Measurements from ENCODE around the gene TRAF2. TPM values are rescaled to one million over a fixed set of nuclear protein-coding genes. Genes with fewer than 3 reads are reported as not detected.

The TRAF2 gene
- total RNA-seq, 1 donor from 2014 or later = 21.7 TPM

GRCh38 chr9:136851941-136852663 lies 34.2 kb upstream of the TRAF2 start, which contains the start of gene MAMDC4:
Gene MAMDC4 (plus strand): TSS chr9:136852346. CDS start chr9:136852417, 71 bp downstream.
- TF ChIP-seq, protein P1, sequence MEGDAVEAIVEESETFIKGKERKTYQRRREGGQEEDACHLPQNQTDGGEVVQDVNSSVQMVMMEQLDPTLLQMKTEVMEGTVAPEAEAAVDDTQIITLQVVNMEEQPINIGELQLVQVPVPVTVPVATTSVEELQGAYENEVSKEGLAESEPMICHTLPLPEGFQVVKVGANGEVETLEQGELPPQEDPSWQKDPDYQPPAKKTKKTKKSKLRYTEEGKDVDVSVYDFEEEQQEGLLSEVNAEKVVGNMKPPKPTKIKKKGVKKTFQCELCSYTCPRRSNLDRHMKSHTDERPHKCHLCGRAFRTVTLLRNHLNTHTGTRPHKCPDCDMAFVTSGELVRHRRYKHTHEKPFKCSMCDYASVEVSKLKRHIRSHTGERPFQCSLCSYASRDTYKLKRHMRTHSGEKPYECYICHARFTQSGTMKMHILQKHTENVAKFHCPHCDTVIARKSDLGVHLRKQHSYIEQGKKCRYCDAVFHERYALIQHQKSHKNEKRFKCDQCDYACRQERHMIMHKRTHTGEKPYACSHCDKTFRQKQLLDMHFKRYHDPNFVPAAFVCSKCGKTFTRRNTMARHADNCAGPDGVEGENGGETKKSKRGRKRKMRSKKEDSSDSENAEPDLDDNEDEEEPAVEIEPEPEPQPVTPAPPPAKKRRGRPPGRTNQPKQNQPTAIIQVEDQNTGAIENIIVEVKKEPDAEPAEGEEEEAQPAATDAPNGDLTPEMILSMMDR (IDR thresholded peaks at IDR 0.05; ENCODE audit: unreplicated experiment) = no peak
- no peak within 1 kb of the TSS for H3K27ac Mint-ChIP-seq (ENCODE audit: unreplicated experiment)
- H3K4me1 Mint-ChIP-seq (ENCODE audit: unreplicated experiment) = no peaks in the 10 kb centered on the region
- H3K9me3 Mint-ChIP-seq (ENCODE audit: unreplicated experiment) = no peaks in the 10 kb centered on the region
- no peak for DNase-seq (ENCODE audit: low spot score)
- H3K36me3 Mint-ChIP-seq (ENCODE audit: low read depth, unreplicated experiment) = no peaks in the 10 kb centered on the region
- H3K4me3 Mint-ChIP-seq (ENCODE audit: unreplicated experiment) = no peak within 1 kb of the TSS
- H3K27me3 Mint-ChIP-seq (ENCODE audit: unreplicated experiment) = peaks cover 8% of the 10 kb centered on the region

- H3K9me3 Mint-ChIP-seq (ENCODE audit: unreplicated experiment) = no peaks in the 10 kb centered on the region
These were observed 33.4 kb upstream of the TRAF2 start for GRCh38 chr9:136852664-136853595.

DNA sequence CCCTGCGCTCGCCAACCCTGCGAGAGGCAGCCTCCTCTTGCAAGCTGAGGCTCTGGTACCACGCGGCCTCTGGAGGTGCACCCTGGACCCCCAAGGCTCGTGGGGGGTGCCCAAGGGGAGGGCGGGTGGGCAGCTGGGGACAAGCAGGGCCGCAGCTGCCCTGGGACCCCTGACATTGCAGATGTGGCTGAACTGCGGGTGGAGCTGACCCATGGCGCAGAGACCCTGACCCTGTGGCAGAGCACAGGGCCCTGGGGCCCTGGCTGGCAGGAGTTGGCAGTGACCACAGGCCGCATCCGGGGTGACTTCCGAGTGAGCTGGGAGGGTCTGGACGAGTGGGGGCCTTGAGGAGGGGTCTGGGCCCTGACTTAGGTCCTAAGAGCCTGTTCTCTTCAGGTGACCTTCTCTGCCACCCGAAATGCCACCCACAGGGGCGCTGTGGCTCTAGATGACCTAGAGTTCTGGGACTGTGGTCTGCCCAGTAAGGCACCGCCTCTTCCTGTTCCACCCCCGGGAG lies 32.7 kb upstream of the TRAF2 start:
- Mint-ChIP-seq H3K4me3 (ENCODE audit: unreplicated experiment) (no peak overlapping the region), H3K4me1 (ENCODE audit: unreplicated experiment) (no peaks in the 10 kb centered on the region), H3K9me3 (ENCODE audit: unreplicated experiment) (no peaks in the 10 kb centered on the region), H3K36me3 (ENCODE audit: low read depth, unreplicated experiment) (no peaks in the 10 kb centered on the region), H3K27ac (ENCODE audit: unreplicated experiment) (no peak overlapping the region), H3K27me3 (ENCODE audit: unreplicated experiment) (peaks cover 7% of the 10 kb centered on the region)
- TF ChIP-seq, protein P1 (IDR thresholded peaks at IDR 0.05; ENCODE audit: unreplicated experiment) = no peak
- DNase-seq (ENCODE audit: low spot score) = no peak

More at GRCh38 chr9:136852664-136853595, 33.4 kb upstream of the TRAF2 start:
- no peaks in the 10 kb centered on the region for H3K36me3 Mint-ChIP-seq (ENCODE audit: low read depth, unreplicated experiment)
- peak; percentile 2 for DNase-seq (ENCODE audit: low spot score)
- TF ChIP-seq, protein P1 (IDR thresholded peaks at IDR 0.05; ENCODE audit: unreplicated experiment) = no peak
- peaks cover 8% of the 10 kb centered on the region for H3K27me3 Mint-ChIP-seq (ENCODE audit: unreplicated experiment)
- H3K4me1 Mint-ChIP-seq (ENCODE audit: unreplicated experiment) = no peaks in the 10 kb centered on the region
- H3K4me3 Mint-ChIP-seq (ENCODE audit: unreplicated experiment) = no peak overlapping the region
- H3K27ac Mint-ChIP-seq (ENCODE audit: unreplicated experiment) = no peak overlapping the region

DNA sequence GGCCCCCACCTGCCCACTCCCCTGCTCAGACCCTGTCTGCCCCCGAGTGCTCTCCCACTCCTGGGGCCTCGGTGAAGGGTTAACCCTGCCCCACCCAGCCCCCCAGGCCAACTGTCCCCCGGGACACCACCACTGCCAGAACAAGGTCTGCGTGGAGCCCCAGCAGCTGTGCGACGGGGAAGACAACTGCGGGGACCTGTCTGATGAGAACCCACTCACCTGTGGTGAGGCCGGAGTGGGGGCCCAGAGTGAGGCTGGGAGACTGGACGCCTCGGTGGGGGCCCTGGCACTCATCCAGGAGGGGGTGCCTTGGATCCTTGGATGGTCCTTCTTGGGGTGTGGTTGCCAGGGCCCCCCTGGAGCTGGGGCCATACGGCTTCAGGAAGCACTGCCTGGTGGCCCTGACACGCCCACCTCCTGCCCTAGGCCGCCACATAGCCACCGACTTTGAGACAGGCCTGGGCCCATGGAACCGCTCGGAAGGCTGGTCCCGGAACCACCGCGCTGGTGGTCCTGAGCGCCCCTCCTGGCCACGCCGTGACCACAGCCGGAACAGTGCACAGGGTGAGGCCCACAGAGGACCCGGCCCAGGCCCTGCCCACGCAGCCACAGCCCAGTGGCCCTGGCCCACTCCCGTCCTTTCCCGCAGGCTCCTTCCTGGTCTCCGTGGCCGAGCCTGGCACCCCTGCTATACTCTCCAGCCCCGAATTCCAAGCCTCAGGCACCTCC lies 32.0 kb upstream of the TRAF2 start:
- no peak for DNase-seq (ENCODE audit: low spot score)
- H3K4me3 Mint-ChIP-seq (ENCODE audit: unreplicated experiment) = no peak overlapping the region
- peaks cover 4% of the 10 kb centered on the region for H3K27me3 Mint-ChIP-seq (ENCODE audit: unreplicated experiment)
- no peaks in the 10 kb centered on the region for H3K36me3 Mint-ChIP-seq (ENCODE audit: low read depth, unreplicated experiment)
- no peaks in the 10 kb centered on the region for H3K4me1 Mint-ChIP-seq (ENCODE audit: unreplicated experiment)
- TF ChIP-seq, protein P1 (IDR thresholded peaks at IDR 0.05; ENCODE audit: unreplicated experiment) = no peak
- no peak overlapping the region for H3K27ac Mint-ChIP-seq (ENCODE audit: unreplicated experiment)
- H3K9me3 Mint-ChIP-seq (ENCODE audit: unreplicated experiment) = no peaks in the 10 kb centered on the region
